Liver (tissue), 3 donors: ENCODE data around the gene GRWD1.

Experiments
- GABPA ChIP-seq, 2 donors: IDR thresholded peaks in 1 of 2; conservative IDR thresholded peaks in 1 of 2; 2 replicates each; pipeline ENCODE4 v1.6.1; 2016; ENCODE audit warnings: antibody characterized with exemption in 2 of 2, mild to moderate bottlenecking in 1 of 2, moderate library complexity in 1 of 2
- TAF1 ChIP-seq: conservative IDR thresholded peaks from 2 replicates; pipeline ENCODE4 v1.6.1; 2016; ENCODE audit warnings: antibody characterized with exemption, mild to moderate bottlenecking
- TF ChIP-seq, protein P1 (sequence below): fragments of 150-350 bp; IDR thresholded peaks from 2 replicates; pipeline ENCODE4 v1.5.1; 2017; ENCODE audit warnings: improper control_type of control experiment, low read depth, low read length; ENCODE audit not compliant: missing input control
- TF ChIP-seq, protein P2 (sequence below): IDR thresholded peaks from 2 replicates; pipeline ENCODE4 v1.6.1; 2016; ENCODE audit warnings: antibody characterized with exemption, mild to moderate bottlenecking
- TF ChIP-seq, protein P3 (sequence below): IDR thresholded peaks from 2 replicates; pipeline ENCODE4 v1.6.1; 2016; ENCODE audit warnings: antibody characterized with exemption
- donor health status: healthy.
- donor health status: healthy.

DNA sequence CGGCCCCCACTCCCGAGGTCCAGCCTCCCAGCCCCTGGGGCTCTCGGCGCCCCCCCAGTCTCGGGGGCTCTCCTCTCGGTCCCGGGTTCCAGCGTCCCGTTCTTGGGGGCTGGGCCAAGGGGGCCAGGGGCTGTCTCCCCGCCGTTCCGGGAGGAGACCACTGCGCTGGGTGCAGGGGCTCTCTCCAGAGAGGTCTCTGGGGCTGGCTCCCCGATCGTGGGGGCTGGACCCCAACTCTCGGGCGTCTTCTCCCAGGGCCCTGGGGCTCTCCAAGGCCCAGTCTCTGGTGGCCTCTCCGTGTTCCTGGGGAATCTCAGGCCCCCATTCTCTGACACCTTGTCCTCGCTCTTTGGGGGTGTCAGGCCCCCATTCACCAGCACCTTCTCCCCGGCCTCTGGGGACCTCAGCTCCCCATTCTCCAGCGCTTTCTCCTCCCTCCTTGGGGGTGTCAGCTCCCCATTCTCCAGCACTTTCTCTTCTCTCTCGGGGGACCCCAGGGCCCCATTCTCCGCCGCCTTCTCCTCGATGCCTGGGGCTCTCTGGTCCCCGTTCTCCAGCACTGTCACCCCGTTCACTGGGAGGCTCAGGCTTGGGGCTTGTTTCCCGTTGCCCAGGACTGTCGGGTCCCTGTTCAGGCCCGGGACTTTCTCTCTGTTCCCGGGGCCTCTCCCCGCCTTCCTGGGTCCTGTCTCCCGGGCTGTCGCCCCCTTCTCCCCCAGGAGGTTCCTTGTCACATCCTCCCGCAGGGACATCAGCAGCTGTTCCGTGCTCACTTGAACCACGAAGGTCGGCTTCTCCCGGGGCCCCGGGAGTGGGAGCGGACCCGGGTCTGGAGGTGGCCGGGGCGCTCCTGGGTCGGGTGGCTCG is 52.2 kb downstream of the GRWD1 start:
- TF ChIP-seq, protein P1, sequence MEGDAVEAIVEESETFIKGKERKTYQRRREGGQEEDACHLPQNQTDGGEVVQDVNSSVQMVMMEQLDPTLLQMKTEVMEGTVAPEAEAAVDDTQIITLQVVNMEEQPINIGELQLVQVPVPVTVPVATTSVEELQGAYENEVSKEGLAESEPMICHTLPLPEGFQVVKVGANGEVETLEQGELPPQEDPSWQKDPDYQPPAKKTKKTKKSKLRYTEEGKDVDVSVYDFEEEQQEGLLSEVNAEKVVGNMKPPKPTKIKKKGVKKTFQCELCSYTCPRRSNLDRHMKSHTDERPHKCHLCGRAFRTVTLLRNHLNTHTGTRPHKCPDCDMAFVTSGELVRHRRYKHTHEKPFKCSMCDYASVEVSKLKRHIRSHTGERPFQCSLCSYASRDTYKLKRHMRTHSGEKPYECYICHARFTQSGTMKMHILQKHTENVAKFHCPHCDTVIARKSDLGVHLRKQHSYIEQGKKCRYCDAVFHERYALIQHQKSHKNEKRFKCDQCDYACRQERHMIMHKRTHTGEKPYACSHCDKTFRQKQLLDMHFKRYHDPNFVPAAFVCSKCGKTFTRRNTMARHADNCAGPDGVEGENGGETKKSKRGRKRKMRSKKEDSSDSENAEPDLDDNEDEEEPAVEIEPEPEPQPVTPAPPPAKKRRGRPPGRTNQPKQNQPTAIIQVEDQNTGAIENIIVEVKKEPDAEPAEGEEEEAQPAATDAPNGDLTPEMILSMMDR = no peak
- no peak for TF ChIP-seq GABPA (IDR thresholded peaks at IDR 0.05 in 1 of 2, conservative IDR thresholded peaks at IDR 0.05 in 1 of 2)
- TF ChIP-seq TAF1 = no peak
- TF ChIP-seq, protein P2, sequence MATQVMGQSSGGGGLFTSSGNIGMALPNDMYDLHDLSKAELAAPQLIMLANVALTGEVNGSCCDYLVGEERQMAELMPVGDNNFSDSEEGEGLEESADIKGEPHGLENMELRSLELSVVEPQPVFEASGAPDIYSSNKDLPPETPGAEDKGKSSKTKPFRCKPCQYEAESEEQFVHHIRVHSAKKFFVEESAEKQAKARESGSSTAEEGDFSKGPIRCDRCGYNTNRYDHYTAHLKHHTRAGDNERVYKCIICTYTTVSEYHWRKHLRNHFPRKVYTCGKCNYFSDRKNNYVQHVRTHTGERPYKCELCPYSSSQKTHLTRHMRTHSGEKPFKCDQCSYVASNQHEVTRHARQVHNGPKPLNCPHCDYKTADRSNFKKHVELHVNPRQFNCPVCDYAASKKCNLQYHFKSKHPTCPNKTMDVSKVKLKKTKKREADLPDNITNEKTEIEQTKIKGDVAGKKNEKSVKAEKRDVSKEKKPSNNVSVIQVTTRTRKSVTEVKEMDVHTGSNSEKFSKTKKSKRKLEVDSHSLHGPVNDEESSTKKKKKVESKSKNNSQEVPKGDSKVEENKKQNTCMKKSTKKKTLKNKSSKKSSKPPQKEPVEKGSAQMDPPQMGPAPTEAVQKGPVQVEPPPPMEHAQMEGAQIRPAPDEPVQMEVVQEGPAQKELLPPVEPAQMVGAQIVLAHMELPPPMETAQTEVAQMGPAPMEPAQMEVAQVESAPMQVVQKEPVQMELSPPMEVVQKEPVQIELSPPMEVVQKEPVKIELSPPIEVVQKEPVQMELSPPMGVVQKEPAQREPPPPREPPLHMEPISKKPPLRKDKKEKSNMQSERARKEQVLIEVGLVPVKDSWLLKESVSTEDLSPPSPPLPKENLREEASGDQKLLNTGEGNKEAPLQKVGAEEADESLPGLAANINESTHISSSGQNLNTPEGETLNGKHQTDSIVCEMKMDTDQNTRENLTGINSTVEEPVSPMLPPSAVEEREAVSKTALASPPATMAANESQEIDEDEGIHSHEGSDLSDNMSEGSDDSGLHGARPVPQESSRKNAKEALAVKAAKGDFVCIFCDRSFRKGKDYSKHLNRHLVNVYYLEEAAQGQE = no peak
- TF ChIP-seq, protein P3, sequence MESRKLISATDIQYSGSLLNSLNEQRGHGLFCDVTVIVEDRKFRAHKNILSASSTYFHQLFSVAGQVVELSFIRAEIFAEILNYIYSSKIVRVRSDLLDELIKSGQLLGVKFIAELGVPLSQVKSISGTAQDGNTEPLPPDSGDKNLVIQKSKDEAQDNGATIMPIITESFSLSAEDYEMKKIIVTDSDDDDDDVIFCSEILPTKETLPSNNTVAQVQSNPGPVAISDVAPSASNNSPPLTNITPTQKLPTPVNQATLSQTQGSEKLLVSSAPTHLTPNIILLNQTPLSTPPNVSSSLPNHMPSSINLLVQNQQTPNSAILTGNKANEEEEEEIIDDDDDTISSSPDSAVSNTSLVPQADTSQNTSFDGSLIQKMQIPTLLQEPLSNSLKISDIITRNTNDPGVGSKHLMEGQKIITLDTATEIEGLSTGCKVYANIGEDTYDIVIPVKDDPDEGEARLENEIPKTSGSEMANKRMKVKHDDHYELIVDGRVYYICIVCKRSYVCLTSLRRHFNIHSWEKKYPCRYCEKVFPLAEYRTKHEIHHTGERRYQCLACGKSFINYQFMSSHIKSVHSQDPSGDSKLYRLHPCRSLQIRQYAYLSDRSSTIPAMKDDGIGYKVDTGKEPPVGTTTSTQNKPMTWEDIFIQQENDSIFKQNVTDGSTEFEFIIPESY = no peak
